Panc1 (cell line): Measurements from ENCODE around the gene MIER2. TPM values are rescaled to one million over a fixed set of nuclear protein-coding genes. Genes with fewer than 3 reads are reported as not detected.

ENCODE experiments used
- ATAC-seq: fragments of 200-7000 bp; cut with Tn5 transposase; 2 replicates; pipeline ENCODE4 v1.9.1; 2020; ENCODE audit warnings: mild to moderate bottlenecking, moderate library complexity
- BruUV-seq: library from RNA; stranded (reverse); fragments of 400-500 nt; replicated peaks from 2 replicates; lab custom pipeline; 2021; lab: Mats Ljungman, UMichigan
- CTCF ChIA-PET: fragments of 300-600 bp; sonication (Branson Sonifier 250); formaldehyde crosslinking; loops from one replicate; lab custom pipeline; 2022; ENCODE audit warnings: antibody characterized with exemption; lab: Charles Lee
- POLR2A ChIA-PET: fragments of 300-600 bp; sonication (Branson Sonifier 250); formaldehyde crosslinking; loops from one replicate; lab custom pipeline; 2022; ENCODE audit warnings: antibody characterized with exemption; lab: Charles Lee
- DNase-seq: peaks from one replicate; pipeline ENCODE4 v3.0.0-alpha.2; 2010; ENCODE audit warnings: low read depth, low spot score
- H3K27ac ChIP-seq: 2 replicates; pipeline ENCODE4 v1.5.1; 2011; ENCODE audit warnings: mild to moderate bottlenecking, low read length, inconsistent platforms
- H3K27me3 ChIP-seq: fragments of 200-500 bp; sonication (Bioruptor generic); 2 replicates; pipeline ENCODE4 v1.6.0; 2014; ENCODE audit warnings: low read length, inconsistent platforms; ENCODE audit not compliant: control insufficient read depth, insufficient read depth
- H3K36me3 ChIP-seq: fragments of 200-500 bp; sonication (Bioruptor generic); 2 replicates; pipeline ENCODE4 v1.5.1; 2014; ENCODE audit warnings: inconsistent platforms, mild to moderate bottlenecking, low read length, moderate library complexity; ENCODE audit not compliant: control insufficient read depth, insufficient read depth
- H3K4me1 ChIP-seq: 2 replicates; pipeline ENCODE4 v1.5.1; 2011; ENCODE audit warnings: inconsistent platforms, mild to moderate bottlenecking, low read length, moderate library complexity; ENCODE audit not compliant: control insufficient read depth, insufficient read depth
- H3K4me3 ChIP-seq, 2 experiments: 2 replicates each; pipeline ENCODE4 v1.5.1; 2011 to 2012; ENCODE audit warnings: low read depth in 2 of 2, low read length in 2 of 2, mild to moderate bottlenecking in 2 of 2, inconsistent platforms in 1 of 2, moderate library complexity in 1 of 2
- H3K9me3 ChIP-seq: fragments of 200-500 bp; sonication (Bioruptor generic); 2 replicates; pipeline ENCODE4 v1.5.1; 2014; ENCODE audit warnings: low read depth, mild to moderate bottlenecking, inconsistent platforms, low read length, moderate library complexity; ENCODE audit not compliant: control insufficient read depth, insufficient read depth
- POLR2AphosphoS5 ChIP-seq: IDR thresholded peaks from 2 replicates; pipeline ENCODE4 v1.6.1; 2012; ENCODE audit warnings: mild to moderate bottlenecking, low read depth, low read length, moderate library complexity
- SIN3A ChIP-seq: IDR thresholded peaks from 2 replicates; pipeline ENCODE4 v1.6.1; 2012; ENCODE audit warnings: low read depth, mild to moderate bottlenecking, low read length, moderate library complexity, borderline replicate concordance; ENCODE audit not compliant: insufficient read depth
- TCF7L2 ChIP-seq: IDR thresholded peaks from 2 replicates; pipeline ENCODE4 v1.6.1; 2011; ENCODE audit warnings: mild to moderate bottlenecking, low read depth, low read length, inconsistent platforms
- in situ Hi-C: cut with HindIII; loops from 2 replicates; pipeline ENCODE4 v1.10.0; 2016; ENCODE audit warnings: low sequenced_read_pairs, low pct_unique_long_range_greater_than_20kb
- intact Hi-C: fragments of 100-400 bp; cut with micrococcal nuclease; formaldehyde crosslinking; loops from one replicate; pipeline ENCODE4 v1.10.0; 2022; ENCODE audit not compliant: unreplicated experiment
- total RNA-seq: library from RNA; stranded (reverse); gene quantifications from one replicate; pipeline ENCODE4 v1.2.1, GENCODE V29; 2021; ENCODE audit not compliant: unreplicated experiment
- TF ChIP-seq, protein P1 (sequence below): fragments of 450-650 bp; IDR thresholded peaks from 2 replicates; pipeline ENCODE4 v1.5.1; 2017; ENCODE audit warnings: mild to moderate bottlenecking
- TF ChIP-seq, protein P2 (sequence below), 2 experiments: IDR thresholded peaks; 2 replicates each; pipeline ENCODE4 v1.6.1; 2011 to 2012; ENCODE audit warnings: low read depth in 2 of 2, control low read depth in 1 of 2, low read length in 1 of 2, mild to moderate bottlenecking in 1 of 2, moderate library complexity in 1 of 2; ENCODE audit not compliant: insufficient read depth in 1 of 2

MIER2 gene
- total RNA-seq, 1 experiment from 2014 or later, result 32.1 TPM

DNA sequence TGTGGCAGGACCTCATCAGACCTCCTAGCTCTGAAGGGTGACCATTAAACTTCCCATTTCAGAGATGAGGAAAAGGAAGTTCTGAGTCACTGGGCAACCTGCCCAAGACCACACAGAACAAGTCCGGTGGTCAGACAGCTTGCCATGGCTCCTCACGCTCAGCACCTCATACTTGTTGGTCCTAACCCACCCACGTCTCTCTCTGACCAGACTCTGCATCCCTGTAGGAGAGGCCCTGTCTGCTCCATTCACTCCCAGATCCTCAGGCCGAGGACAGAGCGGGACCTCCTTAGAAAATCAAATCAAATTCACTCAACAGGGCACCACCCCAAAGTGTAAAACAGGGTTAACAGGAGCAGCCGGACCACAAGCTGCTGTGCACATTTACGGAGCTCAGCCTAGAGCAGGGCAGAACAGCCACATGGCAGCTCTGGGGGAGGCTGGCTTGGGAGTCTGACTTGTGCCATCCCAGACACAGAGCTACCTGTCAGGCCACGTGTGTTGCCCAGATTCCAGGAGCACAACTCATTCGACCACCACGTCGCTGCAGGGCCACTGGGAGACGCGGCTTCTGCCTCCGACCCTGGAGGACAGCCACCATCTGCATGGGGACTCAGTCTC, 1.7 kb downstream of the MIER2 start:
- Histone ChIP-seq H3K4me1 (peaks cover 13% of the 10 kb centered on the region), H3K9me3 (no peaks in the 10 kb centered on the region), H3K4me3 (peak overlapping the region; percentile 63 to 83), H3K27me3 (no peaks in the 10 kb centered on the region), H3K36me3 (peaks cover 3% of the 10 kb centered on the region; the same call in 1 of the 2 replicates), H3K27ac (peak overlapping the region; percentile 77)
- ATAC-seq, result peak; percentile 48
- in situ Hi-C loops (no loop called here), intact Hi-C loops (no loop called here)
- ChIA-PET POLR2A (no interaction called here), CTCF (interaction anchor here (1.1 kb wide), 1 partner anchor 19 kb away, joined by 3 read pairs; no protein-coding TSS in a partner anchor)
- TF ChIP-seq, protein P1, sequence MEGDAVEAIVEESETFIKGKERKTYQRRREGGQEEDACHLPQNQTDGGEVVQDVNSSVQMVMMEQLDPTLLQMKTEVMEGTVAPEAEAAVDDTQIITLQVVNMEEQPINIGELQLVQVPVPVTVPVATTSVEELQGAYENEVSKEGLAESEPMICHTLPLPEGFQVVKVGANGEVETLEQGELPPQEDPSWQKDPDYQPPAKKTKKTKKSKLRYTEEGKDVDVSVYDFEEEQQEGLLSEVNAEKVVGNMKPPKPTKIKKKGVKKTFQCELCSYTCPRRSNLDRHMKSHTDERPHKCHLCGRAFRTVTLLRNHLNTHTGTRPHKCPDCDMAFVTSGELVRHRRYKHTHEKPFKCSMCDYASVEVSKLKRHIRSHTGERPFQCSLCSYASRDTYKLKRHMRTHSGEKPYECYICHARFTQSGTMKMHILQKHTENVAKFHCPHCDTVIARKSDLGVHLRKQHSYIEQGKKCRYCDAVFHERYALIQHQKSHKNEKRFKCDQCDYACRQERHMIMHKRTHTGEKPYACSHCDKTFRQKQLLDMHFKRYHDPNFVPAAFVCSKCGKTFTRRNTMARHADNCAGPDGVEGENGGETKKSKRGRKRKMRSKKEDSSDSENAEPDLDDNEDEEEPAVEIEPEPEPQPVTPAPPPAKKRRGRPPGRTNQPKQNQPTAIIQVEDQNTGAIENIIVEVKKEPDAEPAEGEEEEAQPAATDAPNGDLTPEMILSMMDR, result no peak
- TF ChIP-seq SIN3A, result no peak
- no peak for TF ChIP-seq TCF7L2
- TF ChIP-seq, protein P2, sequence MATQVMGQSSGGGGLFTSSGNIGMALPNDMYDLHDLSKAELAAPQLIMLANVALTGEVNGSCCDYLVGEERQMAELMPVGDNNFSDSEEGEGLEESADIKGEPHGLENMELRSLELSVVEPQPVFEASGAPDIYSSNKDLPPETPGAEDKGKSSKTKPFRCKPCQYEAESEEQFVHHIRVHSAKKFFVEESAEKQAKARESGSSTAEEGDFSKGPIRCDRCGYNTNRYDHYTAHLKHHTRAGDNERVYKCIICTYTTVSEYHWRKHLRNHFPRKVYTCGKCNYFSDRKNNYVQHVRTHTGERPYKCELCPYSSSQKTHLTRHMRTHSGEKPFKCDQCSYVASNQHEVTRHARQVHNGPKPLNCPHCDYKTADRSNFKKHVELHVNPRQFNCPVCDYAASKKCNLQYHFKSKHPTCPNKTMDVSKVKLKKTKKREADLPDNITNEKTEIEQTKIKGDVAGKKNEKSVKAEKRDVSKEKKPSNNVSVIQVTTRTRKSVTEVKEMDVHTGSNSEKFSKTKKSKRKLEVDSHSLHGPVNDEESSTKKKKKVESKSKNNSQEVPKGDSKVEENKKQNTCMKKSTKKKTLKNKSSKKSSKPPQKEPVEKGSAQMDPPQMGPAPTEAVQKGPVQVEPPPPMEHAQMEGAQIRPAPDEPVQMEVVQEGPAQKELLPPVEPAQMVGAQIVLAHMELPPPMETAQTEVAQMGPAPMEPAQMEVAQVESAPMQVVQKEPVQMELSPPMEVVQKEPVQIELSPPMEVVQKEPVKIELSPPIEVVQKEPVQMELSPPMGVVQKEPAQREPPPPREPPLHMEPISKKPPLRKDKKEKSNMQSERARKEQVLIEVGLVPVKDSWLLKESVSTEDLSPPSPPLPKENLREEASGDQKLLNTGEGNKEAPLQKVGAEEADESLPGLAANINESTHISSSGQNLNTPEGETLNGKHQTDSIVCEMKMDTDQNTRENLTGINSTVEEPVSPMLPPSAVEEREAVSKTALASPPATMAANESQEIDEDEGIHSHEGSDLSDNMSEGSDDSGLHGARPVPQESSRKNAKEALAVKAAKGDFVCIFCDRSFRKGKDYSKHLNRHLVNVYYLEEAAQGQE (IDR thresholded peaks at IDR 0.05; ENCODE audit: insufficient read depth in 1 of 2, low read depth in 2 of 2, low read length in 1 of 2), result no peak
- TF ChIP-seq POLR2AphosphoS5, result no peak
- DNase-seq, result no peak
- no TSS peak for BruUV-seq

DNA sequence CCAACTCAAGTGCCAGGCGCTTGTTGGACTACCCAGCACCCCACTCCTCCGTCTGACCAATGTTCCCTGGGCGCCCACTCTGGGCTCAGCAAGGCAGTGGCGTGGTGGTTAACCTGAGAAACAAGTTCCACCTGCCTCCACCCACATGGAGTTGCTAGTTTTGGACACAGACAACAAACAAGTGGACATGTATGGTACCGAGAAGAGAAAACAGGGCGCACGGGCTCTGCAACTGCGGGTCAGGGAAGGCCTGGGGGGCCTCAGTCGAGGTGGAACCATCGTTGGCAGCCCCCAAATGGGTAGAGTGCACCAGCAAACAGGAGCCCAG, 2.5 kb downstream of the MIER2 start:
- H3K4me1 ChIP-seq, result peaks cover 13% of the 10 kb centered on the region
- in situ Hi-C loops (no loop called here), intact Hi-C loops (no loop called here)
- no peak for DNase-seq
- ChIA-PET POLR2A (no interaction called here), CTCF (no interaction called here)
- H3K9me3 ChIP-seq, result no peaks in the 10 kb centered on the region
- peak overlapping the region; percentile 77 for H3K27ac ChIP-seq
- no TSS peak for BruUV-seq
- no peaks in the 10 kb centered on the region for H3K27me3 ChIP-seq
- no peak for ATAC-seq
- peaks cover 3% of the 10 kb centered on the region; the same call in 1 of the 2 replicates for H3K36me3 ChIP-seq
- H3K4me3 ChIP-seq, result peak overlapping the region in 1 of 2 experiments; percentile 63; a peak in 1 of 4 replicates
- TF ChIP-seq, protein P1, result no peak
- TF ChIP-seq, protein P2 (IDR thresholded peaks at IDR 0.05; ENCODE audit: insufficient read depth in 1 of 2, low read depth in 2 of 2, low read length in 1 of 2), result no peak
- no peak for TF ChIP-seq POLR2AphosphoS5
- no peak for TF ChIP-seq TCF7L2
- no peak for TF ChIP-seq SIN3A
